ENCODE measurements around the gene TGFBR3L. TPM values are rescaled to one million over a fixed set of nuclear protein-coding genes. Genes with fewer than 3 reads are reported as not detected.

TGFBR3L gene
- total and polyA plus RNA-seq, 2 experiments from 2014 or later, result 1.7 to 7.0 TPM

GRCh38 chr19:7888145-7888825, 26.3 kb upstream of the TGFBR3L start, which contains the start of gene LRRC8E:
TSS of gene LRRC8E (plus strand) at chr19:7888510. CDS start at chr19:7895604, 7,094 bp downstream.
- Mint-ChIP-seq H3K4me3 (peak within 1 kb of the TSS; percentile 66), H3K4me1 (peaks cover 5% of the 10 kb centered on the region; the same call in 2 of the 3 replicates), H3K27me3 (ENCODE audit: insufficient read depth, low read depth, poor library complexity) (peaks cover 17% of the 10 kb centered on the region), H3K9me3 (no peaks in the 10 kb centered on the region), H3K36me3 (ENCODE audit: low read depth) (no peaks in the 10 kb centered on the region), H3K27ac (no peak within 1 kb of the TSS)
- TF ChIP-seq ZNF114 (CRISPR knock-in tag; IDR thresholded peaks at IDR 0.05) (no peak), EZH2 (IDR thresholded peaks at IDR 0.05; ENCODE audit: low read depth, unreplicated experiment) (no peak), POLR2AphosphoS5 (IDR thresholded peaks at IDR 0.05; ENCODE audit: low read depth) (peak; percentile 67)
- ATAC-seq (peak; percentile 98), DNase-seq (ENCODE audit: low spot score) (peak; percentile 92)
- Histone ChIP-seq H3K27ac (ENCODE audit: low read depth) (no peak within 1 kb of the TSS), H3K9me2 (ENCODE audit: insufficient read depth) (no peaks in the 10 kb centered on the region), H3K27me3 (ENCODE audit: insufficient read depth) (peaks cover 11% of the 10 kb centered on the region), H3K4me3 (peak within 1 kb of the TSS; percentile 78), H3F3A (replicated peaks; ENCODE audit: low read depth) (no peaks in the 10 kb centered on the region), H4K20me1 (replicated peaks; ENCODE audit: insufficient read depth) (no peaks in the 10 kb centered on the region), H3K36me3 (ENCODE audit: insufficient read depth) (no peaks in the 10 kb centered on the region), H2AFZ (peak within 1 kb of the TSS; percentile 98), H3K4me2 (peak within 1 kb of the TSS; percentile 89), H3K4me1 (ENCODE audit: insufficient read depth) (no peaks in the 10 kb centered on the region; the same call in 1 of the 2 replicates), H3K79me2 (replicated peaks; ENCODE audit: insufficient read depth) (no peaks in the 10 kb centered on the region)

DNA sequence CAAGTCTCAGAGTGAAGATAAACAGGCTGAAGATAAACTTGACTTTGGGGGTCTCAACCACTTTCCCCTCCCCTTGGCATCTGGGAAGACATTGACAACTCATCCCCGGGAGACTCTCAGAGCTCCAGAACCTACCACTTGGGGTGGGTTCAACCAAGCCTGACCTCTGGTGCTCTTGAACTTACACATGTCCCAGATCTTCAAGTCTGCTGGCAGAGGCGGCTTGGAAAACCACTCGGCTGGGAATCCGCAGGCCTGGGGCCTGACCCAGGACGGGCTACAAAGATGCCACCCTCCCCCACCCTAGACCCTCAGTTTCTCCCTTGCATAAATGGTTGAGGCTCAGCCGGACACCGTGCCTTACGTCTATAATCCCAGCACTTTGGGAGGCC, 25.8 kb upstream of the TGFBR3L start:
- Mint-ChIP-seq H3K9me3 (no peaks in the 10 kb centered on the region), H3K36me3 (ENCODE audit: low read depth) (no peaks in the 10 kb centered on the region), H3K4me1 (peaks cover 5% of the 10 kb centered on the region; the same call in 2 of the 3 replicates), H3K4me3 (peak overlapping the region; percentile 66), H3K27ac (no peak overlapping the region), H3K27me3 (ENCODE audit: insufficient read depth, low read depth, poor library complexity) (peaks cover 17% of the 10 kb centered on the region)
- peaks cover 11% of the 10 kb centered on the region for H3K27me3 ChIP-seq (ENCODE audit: insufficient read depth)
- ATAC-seq, result peak; percentile 4; the same call in 1 of the 3 replicates
- H2AFZ ChIP-seq, result peak overlapping the region; percentile 98
- no peak overlapping the region for H3K27ac ChIP-seq (ENCODE audit: low read depth)
- H3K4me1 ChIP-seq (ENCODE audit: insufficient read depth), result no peaks in the 10 kb centered on the region; the same call in 1 of the 2 replicates
- H3K36me3 ChIP-seq (ENCODE audit: insufficient read depth), result no peaks in the 10 kb centered on the region
- H3K9me2 ChIP-seq (ENCODE audit: insufficient read depth), result no peaks in the 10 kb centered on the region
- peak overlapping the region; percentile 78 for H3K4me3 ChIP-seq
- H3K4me2 ChIP-seq, result peak overlapping the region; percentile 89
- DNase-seq (ENCODE audit: low spot score), result no peak
- no peaks in the 10 kb centered on the region for H3F3A ChIP-seq (replicated peaks; ENCODE audit: low read depth)
- H4K20me1 ChIP-seq (replicated peaks; ENCODE audit: insufficient read depth), result no peaks in the 10 kb centered on the region
- H3K79me2 ChIP-seq (replicated peaks; ENCODE audit: insufficient read depth), result no peaks in the 10 kb centered on the region
- TF ChIP-seq POLR2AphosphoS5 (IDR thresholded peaks at IDR 0.05; ENCODE audit: low read depth), result no peak
- TF ChIP-seq ZNF462 (CRISPR knock-in tag; IDR thresholded peaks at IDR 0.05), result no peak
- TF ChIP-seq EZH2 (IDR thresholded peaks at IDR 0.05; ENCODE audit: low read depth, unreplicated experiment), result no peak
- TF ChIP-seq NANOG (IDR thresholded peaks at IDR 0.05; ENCODE audit: borderline replicate concordance), result no peak
- TF ChIP-seq ETS1 (IDR thresholded peaks at IDR 0.05), result no peak
- no peak for TF ChIP-seq STAT1 (IDR thresholded peaks at IDR 0.05; ENCODE audit: unreplicated experiment)
- no peak for TF ChIP-seq EZH2phosphoT487 (IDR thresholded peaks at IDR 0.05; ENCODE audit: unreplicated experiment)
- no peak for TF ChIP-seq ZNF331 (CRISPR knock-in tag; IDR thresholded peaks at IDR 0.05; ENCODE audit: low read depth)
- TF ChIP-seq JUNB (IDR thresholded peaks at IDR 0.05; ENCODE audit: unreplicated experiment), result no peak
- no peak for TF ChIP-seq ZNF114 (CRISPR knock-in tag; IDR thresholded peaks at IDR 0.05)
- TF ChIP-seq CTCF (conservative IDR thresholded peaks at IDR 0.05; ENCODE audit: low read depth in 2 of 2), result no peak

Measured in GM23338 (cell line).